Gastroesophageal sphincter (tissue), 3 donors: Measurements from ENCODE around the gene SYNCRIP.

Source experiments
- CTCF ChIP-seq, 4 experiments: fragments of 200-600 bp in 2 of 4; fragments of 450-650 bp in 2 of 4; sonication (generic) in 1 of 4; IDR thresholded peaks; one replicate each; pipeline ENCODE4 v1.5.1; 2017 to 2019; ENCODE audit warnings: antibody characterized with exemption in 4 of 4, mild to moderate bottlenecking in 2 of 4, moderate library complexity in 2 of 4
- EP300 ChIP-seq: sonication (generic); formaldehyde crosslinking; IDR thresholded peaks from one replicate; pipeline ENCODE4 v1.6.1; 2017; ENCODE audit warnings: antibody characterized with exemption, mild to moderate bottlenecking
- POLR2A ChIP-seq, 2 donors: fragments of 450-650 bp; IDR thresholded peaks; one replicate each; pipeline ENCODE4 v1.6.1; 2017; ENCODE audit warnings: antibody characterized with exemption in 2 of 2, mild to moderate bottlenecking in 2 of 2, moderate library complexity in 1 of 2
- POLR2AphosphoS5 ChIP-seq: sonication (generic); formaldehyde crosslinking; IDR thresholded peaks from one replicate; pipeline ENCODE4 v1.6.1; 2017; ENCODE audit warnings: antibody characterized with exemption

- TF ChIP-seq CTCF (IDR thresholded peaks at IDR 0.05): no peak
- no peak for TF ChIP-seq POLR2A (IDR thresholded peaks at IDR 0.05)
- TF ChIP-seq POLR2AphosphoS5: no peak
- TF ChIP-seq EP300: no peak
Measured at GRCh38 chr6:85620308-85620707, 22.4 kb downstream of the SYNCRIP start.
